ENCODE results near the gene OVCA2. TPM values are rescaled to one million over a fixed set of nuclear protein-coding genes. Genes with fewer than 3 reads are reported as not detected.

OVCA2 gene
- total and polyA plus RNA-seq, 2 experiments from 2014 or later: 49.2 to 72.5 TPM

GRCh38 chr17:2025220-2025621 is 16.6 kb upstream of the OVCA2 start, which contains the start of gene RTN4RL1:
Gene RTN4RL1, minus strand, starts transcription at chr17:2025334. Its CDS starts 469 bp downstream, at chr17:2024865.
- Histone ChIP-seq H4K20me1 (ENCODE audit: insufficient read depth, poor library complexity, severe bottlenecking) (no peaks in the 10 kb centered on the region), H3K4me3 (peak within 1 kb of the TSS; percentile 57), H3K9me3 (ENCODE audit: low read depth) (no peaks in the 10 kb centered on the region), H3K27me3 (peaks cover 64% of the 10 kb centered on the region), H3K4me2 (peak within 1 kb of the TSS; percentile 98), H3K4me1 (ENCODE audit: insufficient read depth) (peaks cover 19% of the 10 kb centered on the region), H3K36me3 (replicated peaks; ENCODE audit: insufficient read depth, low read depth) (no peaks in the 10 kb centered on the region), H3K79me2 (no peaks in the 10 kb centered on the region), H2AFZ (peak within 1 kb of the TSS; percentile 22), H3K27ac (no peak within 1 kb of the TSS), H3K9me2 (replicated peaks; ENCODE audit: insufficient read depth) (no peaks in the 10 kb centered on the region)
- peak; percentile 15 for TF ChIP-seq EZH2phosphoT487 (IDR thresholded peaks at IDR 0.05; ENCODE audit: low read depth, severe bottlenecking, unreplicated experiment)
- TF ChIP-seq EZH2 (IDR thresholded peaks at IDR 0.05; ENCODE audit: borderline replicate concordance): no peak
- no peak for TF ChIP-seq CTCF (IDR thresholded peaks at IDR 0.05; ENCODE audit: poor library complexity)
- 5% methylated on average over 19 of the region's 47 CpGs for WGBS (ENCODE audit: low lambda C conversion rate, missing lambda C conversion rate)
- peak; percentile 61 for DNase-seq (ENCODE audit: low spot score)

- DNase-seq (ENCODE audit: low spot score): peak; percentile 86
- H3K27ac ChIP-seq: no peak overlapping the region
- WGBS (ENCODE audit: low lambda C conversion rate, missing lambda C conversion rate): 3% methylated on average over 22 of the region's 55 CpGs
These were observed 16.1 kb upstream of the OVCA2 start for GRCh38 chr17:2025622-2026309.

GRCh38 chr17:2027528-2028233 is 14.1 kb upstream of the OVCA2 start:
- H3K4me2 ChIP-seq: no peak overlapping the region

More at GRCh38 chr17:2025622-2026309, 16.1 kb upstream of the OVCA2 start:
- no peaks in the 10 kb centered on the region for H3K79me2 ChIP-seq
- H3K36me3 ChIP-seq (replicated peaks; ENCODE audit: insufficient read depth, low read depth): no peaks in the 10 kb centered on the region
- H3K4me3 ChIP-seq: peak overlapping the region; percentile 57
- peak overlapping the region; percentile 22 for H2AFZ ChIP-seq
- peak overlapping the region; percentile 98 for H3K4me2 ChIP-seq
- H3K9me3 ChIP-seq (ENCODE audit: low read depth): no peaks in the 10 kb centered on the region
- H4K20me1 ChIP-seq (ENCODE audit: insufficient read depth, poor library complexity, severe bottlenecking): no peaks in the 10 kb centered on the region
- peaks cover 59% of the 10 kb centered on the region for H3K27me3 ChIP-seq
- peaks cover 19% of the 10 kb centered on the region for H3K4me1 ChIP-seq (ENCODE audit: insufficient read depth)
- no peaks in the 10 kb centered on the region for H3K9me2 ChIP-seq (replicated peaks; ENCODE audit: insufficient read depth)
- peak; percentile 8 for TF ChIP-seq EZH2phosphoT487 (IDR thresholded peaks at IDR 0.05; ENCODE audit: low read depth, severe bottlenecking, unreplicated experiment)
- peak; percentile 77 for TF ChIP-seq CTCF (IDR thresholded peaks at IDR 0.05; ENCODE audit: poor library complexity)
- TF ChIP-seq EZH2 (IDR thresholded peaks at IDR 0.05; ENCODE audit: borderline replicate concordance): peak; percentile 62

More at GRCh38 chr17:2027528-2028233, 14.1 kb upstream of the OVCA2 start:
- peaks cover 15% of the 10 kb centered on the region for H3K79me2 ChIP-seq
- WGBS (ENCODE audit: low lambda C conversion rate, missing lambda C conversion rate): 81% methylated on average over 11 of the region's 11 CpGs
- DNase-seq (ENCODE audit: low spot score): no peak
- H3K27ac ChIP-seq: no peak overlapping the region
- no peaks in the 10 kb centered on the region for H3K9me3 ChIP-seq (ENCODE audit: low read depth)
- H3K27me3 ChIP-seq: peaks cover 48% of the 10 kb centered on the region
- TF ChIP-seq CTCF (IDR thresholded peaks at IDR 0.05; ENCODE audit: poor library complexity) (no peak), EZH2 (IDR thresholded peaks at IDR 0.05; ENCODE audit: borderline replicate concordance) (no peak), EZH2phosphoT487 (IDR thresholded peaks at IDR 0.05; ENCODE audit: low read depth, severe bottlenecking, unreplicated experiment) (no peak)
- peaks cover 23% of the 10 kb centered on the region for H3K4me1 ChIP-seq (ENCODE audit: insufficient read depth)
- no peak overlapping the region for H2AFZ ChIP-seq
- H3K36me3 ChIP-seq (replicated peaks; ENCODE audit: insufficient read depth, low read depth): no peaks in the 10 kb centered on the region
- H3K4me3 ChIP-seq: no peak overlapping the region
- no peaks in the 10 kb centered on the region for H3K9me2 ChIP-seq (replicated peaks; ENCODE audit: insufficient read depth)
- no peaks in the 10 kb centered on the region for H4K20me1 ChIP-seq (ENCODE audit: insufficient read depth, poor library complexity, severe bottlenecking)

All from hepatocyte (in vitro differentiated cells).